Keratinocyte (primary cell): ENCODE data around the gene NDRG2. TPM values are rescaled to one million over a fixed set of nuclear protein-coding genes. Genes with fewer than 3 reads are reported as not detected.

Source experiments
- DNase-seq: peaks from one replicate; pipeline ENCODE4 v3.0.0-alpha.2; 2011; ENCODE audit warnings: low read depth, missing footprints, low spot score
- FAIRE-seq: peaks from 2 replicates; lab custom pipeline; 2011; peaks lifted over from hg19 to GRCh38; lab: Jason Lieb, UNC
- H2AFZ ChIP-seq: 2 replicates; pipeline ENCODE4 v1.6.0; 2012; ENCODE audit warnings: low read length, control low read depth, inconsistent platforms; ENCODE audit not compliant: control insufficient read depth
- H3K27ac ChIP-seq: 2 replicates; pipeline ENCODE4 v1.5.1; 2011; ENCODE audit warnings: low read length; ENCODE audit not compliant: control insufficient read depth, insufficient read depth
- H3K27me3 ChIP-seq: 3 replicates; pipeline ENCODE4 v1.6.0; 2011; ENCODE audit warnings: low read length; ENCODE audit not compliant: control insufficient read depth, insufficient read depth; ENCODE audit errors: extremely low read depth
- H3K36me3 ChIP-seq, 2 experiments: 2 replicates in 1 of 2; 3 replicates in 1 of 2; pipeline ENCODE4 v1.5.1; 2011; ENCODE audit warnings: low read length in 2 of 2, mild to moderate bottlenecking in 1 of 2; ENCODE audit not compliant: control insufficient read depth in 2 of 2, insufficient read depth in 2 of 2; ENCODE audit errors: extremely low read depth in 1 of 2
- H3K4me1 ChIP-seq: 3 replicates; pipeline ENCODE4 v1.5.1; 2011; ENCODE audit warnings: low read length; ENCODE audit not compliant: control insufficient read depth, insufficient read depth; ENCODE audit errors: extremely low read depth
- H3K4me2 ChIP-seq: 3 replicates; pipeline ENCODE4 v1.6.0; 2011; ENCODE audit warnings: low read depth, low read length; ENCODE audit not compliant: control insufficient read depth, insufficient read depth; ENCODE audit errors: extremely low read depth
- H3K4me3 ChIP-seq, 3 experiments: fragments of 200-600 bp in 1 of 3; sonication (generic) in 1 of 3; 2 replicates in 2 of 3; 3 replicates in 1 of 3; pipeline ENCODE4 v1.5.1; 2011 to 2016; ENCODE audit warnings: low read length in 3 of 3, mild to moderate bottlenecking in 3 of 3, control low read depth in 2 of 3, inconsistent platforms in 1 of 3, low read depth in 1 of 3, mixed read lengths in 1 of 3, mixed run types in 1 of 3, moderate library complexity in 1 of 3; ENCODE audit not compliant: control insufficient read depth in 2 of 3, insufficient read depth in 2 of 3; ENCODE audit errors: extremely low read depth in 1 of 3
- H3K79me2 ChIP-seq: 2 replicates; pipeline ENCODE4 v1.6.0; 2012; ENCODE audit warnings: low read length; ENCODE audit not compliant: control insufficient read depth, insufficient read depth
- H3K9ac ChIP-seq: 3 replicates; pipeline ENCODE4 v1.6.0; 2011; ENCODE audit warnings: low read length; ENCODE audit not compliant: control insufficient read depth, insufficient read depth; ENCODE audit errors: extremely low read depth
- H3K9me1 ChIP-seq: 3 replicates; pipeline ENCODE4 v1.6.0; 2011; ENCODE audit warnings: low read length; ENCODE audit not compliant: control insufficient read depth, insufficient read depth; ENCODE audit errors: extremely low read depth
- H3K9me3 ChIP-seq: 2 replicates; pipeline ENCODE4 v1.5.1; 2012; ENCODE audit warnings: low read depth, low read length; ENCODE audit not compliant: control insufficient read depth
- H4K20me1 ChIP-seq: 3 replicates; pipeline ENCODE4 v1.6.0; 2011; ENCODE audit warnings: low read length; ENCODE audit not compliant: control insufficient read depth, insufficient read depth; ENCODE audit errors: extremely low read depth
- EZH2 ChIP-seq: IDR thresholded peaks from one replicate; pipeline ENCODE4 v1.6.1; 2012; ENCODE audit warnings: inconsistent platforms, mild to moderate bottlenecking, low read length, moderate library complexity
- dilution Hi-C: fragments of 300-500 bp; cut with MboI; formaldehyde crosslinking; loops from one replicate; pipeline ENCODE4 v1.7.0; 2020; ENCODE audit warnings: low sequenced_read_pairs; ENCODE audit not compliant: extremely low pct_ligation_motif_present
- polyA plus RNA-seq, 5 experiments: library from polyadenylated mRNA; depleted of rRNA in 3 of 5; stranded (reverse) in 3 of 5; stranded (forward) in 1 of 5; unstranded in 1 of 5; fragments of >200 nt; gene quantifications; 1 replicate in 1 of 5; 2 replicates in 3 of 5; 3 replicates in 1 of 5; pipeline versions ENCODE4 v1.2.1 to v1.2.3, GENCODE V29; 2011 to 2012; ENCODE audit warnings: missing spikeins in 2 of 5, low read depth in 1 of 5, low replicate concordance in 1 of 5
- TF ChIP-seq, protein P1 (sequence below), 3 experiments: IDR thresholded peaks in 1 of 3; conservative IDR thresholded peaks in 1 of 3; optimal IDR thresholded peaks in 1 of 3; 2 replicates in 2 of 3; 3 replicates in 1 of 3; pipeline versions ENCODE3 to v1.5.1; 2011; ENCODE audit warnings: low read length in 3 of 3, mild to moderate bottlenecking in 3 of 3, moderate library complexity in 2 of 3, control low read depth in 1 of 3, inconsistent platforms in 1 of 3; ENCODE audit not compliant: insufficient read depth in 2 of 3; ENCODE audit errors: extremely low read depth in 1 of 3

NDRG2 gene
- polyA plus RNA-seq, 1 donor (not counting 4 experiments of a cell fraction or from before 2014, with no cell fraction given): 11.1 TPM

- Histone ChIP-seq H3K9ac (no peak overlapping the region), H3K27me3 (no peaks in the 10 kb centered on the region), H3K4me1 (peaks cover 18% of the 10 kb centered on the region), H3K4me3 (no peak overlapping the region), H3K27ac (no peak overlapping the region), H3K9me3 (no peaks in the 10 kb centered on the region), H3K36me3 (no peaks in the 10 kb centered on the region), H3K9me1 (no peaks in the 10 kb centered on the region), H4K20me1 (no peaks in the 10 kb centered on the region), H3K4me2 (peak overlapping the region; percentile 22), H3K79me2 (no peaks in the 10 kb centered on the region), H2AFZ (peak overlapping the region; percentile 58)
- no peak for FAIRE-seq
- no peak for DNase-seq
- TF ChIP-seq, protein P1, sequence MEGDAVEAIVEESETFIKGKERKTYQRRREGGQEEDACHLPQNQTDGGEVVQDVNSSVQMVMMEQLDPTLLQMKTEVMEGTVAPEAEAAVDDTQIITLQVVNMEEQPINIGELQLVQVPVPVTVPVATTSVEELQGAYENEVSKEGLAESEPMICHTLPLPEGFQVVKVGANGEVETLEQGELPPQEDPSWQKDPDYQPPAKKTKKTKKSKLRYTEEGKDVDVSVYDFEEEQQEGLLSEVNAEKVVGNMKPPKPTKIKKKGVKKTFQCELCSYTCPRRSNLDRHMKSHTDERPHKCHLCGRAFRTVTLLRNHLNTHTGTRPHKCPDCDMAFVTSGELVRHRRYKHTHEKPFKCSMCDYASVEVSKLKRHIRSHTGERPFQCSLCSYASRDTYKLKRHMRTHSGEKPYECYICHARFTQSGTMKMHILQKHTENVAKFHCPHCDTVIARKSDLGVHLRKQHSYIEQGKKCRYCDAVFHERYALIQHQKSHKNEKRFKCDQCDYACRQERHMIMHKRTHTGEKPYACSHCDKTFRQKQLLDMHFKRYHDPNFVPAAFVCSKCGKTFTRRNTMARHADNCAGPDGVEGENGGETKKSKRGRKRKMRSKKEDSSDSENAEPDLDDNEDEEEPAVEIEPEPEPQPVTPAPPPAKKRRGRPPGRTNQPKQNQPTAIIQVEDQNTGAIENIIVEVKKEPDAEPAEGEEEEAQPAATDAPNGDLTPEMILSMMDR (optimal IDR thresholded peaks at IDR 0.05 in 1 of 3, IDR thresholded peaks at IDR 0.05 in 1 of 3, conservative IDR thresholded peaks at IDR 0.05 in 1 of 3; ENCODE audit: extremely low read depth in 1 of 3, insufficient read depth in 2 of 3, low read length in 3 of 3): no peak
- TF ChIP-seq EZH2: no peak
- dilution Hi-C loops: no loop called here
Observed at GRCh38 chr14:20973501-20973900, 51.4 kb downstream of the NDRG2 start.

GRCh38 chr14:20971705-20972021 is 53.2 kb downstream of the NDRG2 start:
- Histone ChIP-seq H3K27me3 (no peaks in the 10 kb centered on the region), H3K36me3 (no peaks in the 10 kb centered on the region), H3K9me3 (no peaks in the 10 kb centered on the region), H3K27ac (no peak overlapping the region), H3K79me2 (no peaks in the 10 kb centered on the region), H3K9me1 (no peaks in the 10 kb centered on the region), H3K9ac (peak overlapping the region; percentile 75), H3K4me3 (peak overlapping the region in 1 of 3 experiments; percentile 80), H2AFZ (peak overlapping the region; percentile 69), H3K4me2 (peak overlapping the region; percentile 94), H4K20me1 (no peaks in the 10 kb centered on the region), H3K4me1 (peaks cover 18% of the 10 kb centered on the region)
- FAIRE-seq: no peak
- no peak for DNase-seq
- TF ChIP-seq, protein P1 (optimal IDR thresholded peaks at IDR 0.05 in 1 of 3, IDR thresholded peaks at IDR 0.05 in 1 of 3, conservative IDR thresholded peaks at IDR 0.05 in 1 of 3; ENCODE audit: extremely low read depth in 1 of 3, insufficient read depth in 2 of 3, low read length in 3 of 3): no peak
- TF ChIP-seq EZH2: no peak
- dilution Hi-C loops: no loop called here
